Head of caudate nucleus (tissue), 42 donors: ENCODE results near the gene LTB4R2.

Source experiments
- DNase-seq, 42 donors: peaks; one replicate each; pipeline versions ENCODE4 v3.0.0 to v3.0.0-alpha.2; 2020 to 2021; ENCODE audit warnings: mixed read lengths in 7 of 42
- intact Hi-C: fragments of 100-400 bp; cut with DNase I; formaldehyde crosslinking; loops from one replicate; pipeline ENCODE4 v1.15.0; 2022

The LTB4R2 gene, protein sequence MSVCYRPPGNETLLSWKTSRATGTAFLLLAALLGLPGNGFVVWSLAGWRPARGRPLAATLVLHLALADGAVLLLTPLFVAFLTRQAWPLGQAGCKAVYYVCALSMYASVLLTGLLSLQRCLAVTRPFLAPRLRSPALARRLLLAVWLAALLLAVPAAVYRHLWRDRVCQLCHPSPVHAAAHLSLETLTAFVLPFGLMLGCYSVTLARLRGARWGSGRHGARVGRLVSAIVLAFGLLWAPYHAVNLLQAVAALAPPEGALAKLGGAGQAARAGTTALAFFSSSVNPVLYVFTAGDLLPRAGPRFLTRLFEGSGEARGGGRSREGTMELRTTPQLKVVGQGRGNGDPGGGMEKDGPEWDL

GRCh38 chr14:24309538-24310264 lies at the start of gene LTB4R2:
Gene LTB4R2 (plus strand): TSS chr14:24310140. CDS start chr14:24310665, 525 bp downstream.
- intact Hi-C loops = no loop called here
- no peak for DNase-seq

DNA sequence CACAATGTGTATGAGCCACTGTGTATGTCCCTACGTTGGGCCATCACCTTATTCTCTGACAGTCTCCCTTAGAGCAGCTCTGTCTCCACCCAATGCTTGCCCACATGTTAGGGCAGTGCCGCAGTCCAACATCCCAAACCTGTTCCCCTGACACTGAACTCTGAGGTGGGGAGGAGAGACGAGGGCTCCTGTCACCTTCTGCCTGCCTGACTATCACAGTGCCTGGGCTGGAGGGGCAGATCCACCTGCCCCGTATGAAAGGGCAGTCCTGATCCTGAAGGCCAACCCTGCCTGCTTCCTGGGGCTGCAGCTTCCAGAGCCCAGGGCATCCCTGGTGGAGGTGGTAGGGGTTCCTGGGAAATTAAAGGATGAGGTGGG lies 49.2 kb upstream of the LTB4R2 start:
- intact Hi-C loops = no loop called here

DNA sequence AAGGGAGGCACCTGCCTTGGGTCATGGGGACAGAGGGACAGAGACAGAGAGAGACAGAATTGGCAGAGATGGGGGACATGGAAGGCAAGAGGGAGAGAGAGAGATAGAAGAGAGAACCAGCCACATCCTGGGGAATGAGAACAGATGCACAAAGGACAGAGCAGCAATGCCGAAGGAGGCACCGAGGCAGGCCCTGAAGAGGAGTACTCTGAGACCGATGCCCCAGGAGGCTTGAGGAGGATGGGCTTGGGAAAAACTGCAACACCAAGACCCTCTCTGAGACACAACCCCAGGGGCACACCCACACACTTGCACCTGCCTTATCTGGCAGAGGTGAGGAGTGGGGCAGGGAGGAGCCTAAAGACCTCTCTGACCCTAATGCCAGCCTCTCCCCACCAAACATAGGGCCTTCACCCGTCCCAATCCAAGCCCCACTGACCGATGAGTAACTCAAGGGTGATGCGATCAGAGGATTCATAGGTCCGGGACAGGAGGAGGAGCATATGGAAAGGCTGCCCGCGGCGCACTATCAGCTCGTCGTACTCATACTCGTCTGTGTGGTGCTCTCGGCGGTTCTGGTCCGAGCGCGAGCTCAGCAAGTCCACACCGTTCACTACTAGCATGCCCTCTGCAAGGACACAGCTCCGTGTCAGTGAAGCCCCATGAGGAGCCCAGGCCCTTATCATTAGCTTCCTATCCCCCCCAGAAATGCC lies 48.5 kb upstream of the LTB4R2 start:
- no peak for DNase-seq
- intact Hi-C loops = no loop called here

More for the DNA sequence above, 49.2 kb upstream of the LTB4R2 start:
- DNase-seq = no peak

- DNase-seq = no peak
- intact Hi-C loops = no loop called here
Observed at GRCh38 chr14:24261969-24262327, 48.0 kb upstream of the LTB4R2 start.

DNA sequence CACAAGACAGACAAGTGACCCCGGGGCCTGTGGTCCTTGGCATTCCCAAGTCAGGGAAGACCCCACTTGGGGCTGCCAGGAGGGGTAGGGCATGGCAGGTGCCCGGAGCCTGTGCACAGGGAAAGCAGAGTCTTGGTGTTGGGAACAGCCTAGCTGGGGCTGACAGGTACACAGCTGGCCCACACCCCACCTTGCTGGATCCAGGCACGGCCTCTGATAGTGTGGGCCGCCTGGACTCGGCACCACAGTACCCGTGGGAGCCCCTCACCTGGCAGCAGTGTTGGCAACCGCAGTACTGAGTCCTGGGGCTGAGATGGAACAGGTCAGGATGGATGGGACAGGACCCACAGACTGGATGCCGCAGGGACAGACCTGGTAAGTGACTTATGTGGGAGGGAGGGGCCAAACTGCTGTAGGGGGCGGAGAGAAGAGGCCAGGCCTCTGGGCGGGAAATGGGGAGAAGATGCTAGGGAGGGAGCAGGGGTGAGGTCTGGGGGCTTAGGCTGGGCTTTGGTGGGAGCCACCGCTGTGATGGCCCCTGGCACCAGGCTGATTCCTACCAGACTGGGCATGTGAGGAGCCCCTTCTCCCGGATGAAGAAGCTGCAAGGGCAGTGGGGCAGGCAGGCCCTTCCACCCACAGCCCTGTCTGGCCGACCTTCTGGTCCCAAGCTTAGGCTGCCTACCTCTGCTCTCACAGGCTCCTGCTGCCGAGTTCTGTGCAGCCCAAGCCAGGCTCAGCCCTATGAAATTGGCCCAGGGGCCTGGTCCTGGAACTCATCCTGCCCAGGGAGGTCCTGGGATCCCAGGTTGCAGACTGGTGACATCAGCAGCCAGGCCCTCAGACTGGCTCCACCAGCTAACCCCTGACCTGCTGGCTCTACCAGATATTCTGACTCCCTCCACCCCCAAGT lies 46.9 kb upstream of the LTB4R2 start, which contains the start of gene TGM1:
TSS of gene TGM1 (minus strand) at position 357 of the 913 bp plus-strand sequence. CDS start 825 bp downstream, outside the sequence.
- intact Hi-C loops = no loop called here
- no peak for DNase-seq

DNA sequence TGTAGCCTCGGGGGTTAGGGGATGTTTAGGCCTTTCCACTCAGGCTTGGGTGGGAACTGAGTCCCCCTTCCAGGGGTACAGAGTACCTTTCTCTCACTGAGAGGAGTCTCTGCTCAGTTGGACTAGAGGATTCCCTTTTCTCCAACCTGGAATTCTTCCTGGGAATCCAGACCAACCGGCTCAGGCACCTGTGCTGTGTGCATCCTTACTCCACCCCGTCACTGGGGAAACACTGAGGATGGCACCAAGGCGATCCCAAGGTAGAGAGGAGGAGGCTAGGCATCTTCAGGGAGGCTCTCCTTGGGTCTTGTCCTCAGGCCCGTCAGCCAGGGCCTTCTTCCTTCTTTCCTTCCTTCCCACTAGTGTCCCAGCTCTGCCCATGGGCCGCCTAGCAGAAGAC lies 46.1 kb upstream of the LTB4R2 start:
- DNase-seq = no peak
- intact Hi-C loops = no loop called here

GRCh38 chr14:24264298-24264697 lies 45.6 kb upstream of the LTB4R2 start:
- intact Hi-C loops = no loop called here
- DNase-seq = no peak

- intact Hi-C loops = no loop called here
- no peak for DNase-seq
Observed at GRCh38 chr14:24266344-24267244, 43.3 kb upstream of the LTB4R2 start.

GRCh38 chr14:24267516-24267915 lies 42.4 kb upstream of the LTB4R2 start:
- intact Hi-C loops = no loop called here
- DNase-seq = no peak

- DNase-seq = no peak
- intact Hi-C loops = no loop called here
Observed at GRCh38 chr14:24268225-24268624, 41.7 kb upstream of the LTB4R2 start.

GRCh38 chr14:24269368-24269767 lies 40.6 kb upstream of the LTB4R2 start:
- intact Hi-C loops = no loop called here
- no peak for DNase-seq

DNA sequence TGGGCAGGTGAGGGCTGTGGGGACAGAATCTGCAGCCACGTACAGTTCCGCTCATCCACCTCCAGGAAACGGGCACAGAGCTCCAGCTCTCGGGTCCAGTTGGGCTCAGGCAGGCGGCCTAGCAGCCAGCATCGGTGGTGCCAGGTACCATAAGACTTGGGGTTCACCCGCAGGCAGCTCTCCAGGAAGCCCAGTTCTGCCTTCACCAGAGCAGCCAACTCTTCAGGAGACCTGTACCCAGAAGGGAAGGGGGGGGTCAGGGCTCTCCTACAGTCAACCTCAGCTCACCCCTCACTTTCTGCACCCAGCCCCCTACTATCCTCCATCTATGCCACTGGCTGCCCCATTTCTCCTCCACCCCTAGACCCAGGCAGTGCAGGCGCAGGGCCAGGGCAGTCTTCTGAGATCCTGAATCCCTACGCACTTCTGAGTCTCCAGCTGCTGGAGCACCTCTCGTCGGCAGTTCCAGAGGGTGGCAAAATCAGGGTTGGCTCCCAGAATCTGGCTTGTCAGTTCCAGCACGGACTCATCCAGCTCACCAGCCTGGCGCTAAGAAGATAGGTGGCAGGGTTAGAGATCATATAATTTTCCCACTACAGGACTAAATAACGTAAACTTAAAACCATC lies 39.9 kb upstream of the LTB4R2 start:
- no peak for DNase-seq
- intact Hi-C loops = no loop called here

DNA sequence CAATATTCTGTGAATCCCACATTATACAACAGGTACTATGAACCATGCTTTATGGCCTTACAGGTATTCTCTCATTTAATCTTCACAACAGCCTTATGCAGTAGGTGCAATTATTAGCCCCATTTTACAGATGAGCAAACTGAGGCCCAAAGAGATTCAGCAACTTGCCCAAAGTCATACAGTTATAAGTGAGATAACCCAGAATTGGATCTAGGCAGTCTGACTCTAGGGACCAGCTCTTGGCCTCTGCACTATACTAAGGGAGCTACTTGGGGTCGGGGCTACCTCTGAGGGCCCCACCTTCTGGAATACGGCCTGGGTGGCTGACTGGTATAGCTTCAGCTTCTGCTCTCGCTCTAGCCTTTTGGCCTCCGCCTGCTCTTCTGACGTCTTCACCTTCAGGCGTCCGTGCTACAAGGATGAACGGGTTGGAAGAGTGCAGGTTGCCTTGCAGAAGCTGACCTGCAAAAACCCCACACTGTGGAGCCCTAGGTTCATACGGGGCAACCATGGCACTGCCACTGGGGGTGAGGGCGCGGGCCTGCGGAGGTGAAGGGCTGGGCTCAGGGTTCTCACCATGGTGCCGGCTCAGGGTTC lies 39.3 kb upstream of the LTB4R2 start:
- no peak for DNase-seq
- intact Hi-C loops = no loop called here

DNA sequence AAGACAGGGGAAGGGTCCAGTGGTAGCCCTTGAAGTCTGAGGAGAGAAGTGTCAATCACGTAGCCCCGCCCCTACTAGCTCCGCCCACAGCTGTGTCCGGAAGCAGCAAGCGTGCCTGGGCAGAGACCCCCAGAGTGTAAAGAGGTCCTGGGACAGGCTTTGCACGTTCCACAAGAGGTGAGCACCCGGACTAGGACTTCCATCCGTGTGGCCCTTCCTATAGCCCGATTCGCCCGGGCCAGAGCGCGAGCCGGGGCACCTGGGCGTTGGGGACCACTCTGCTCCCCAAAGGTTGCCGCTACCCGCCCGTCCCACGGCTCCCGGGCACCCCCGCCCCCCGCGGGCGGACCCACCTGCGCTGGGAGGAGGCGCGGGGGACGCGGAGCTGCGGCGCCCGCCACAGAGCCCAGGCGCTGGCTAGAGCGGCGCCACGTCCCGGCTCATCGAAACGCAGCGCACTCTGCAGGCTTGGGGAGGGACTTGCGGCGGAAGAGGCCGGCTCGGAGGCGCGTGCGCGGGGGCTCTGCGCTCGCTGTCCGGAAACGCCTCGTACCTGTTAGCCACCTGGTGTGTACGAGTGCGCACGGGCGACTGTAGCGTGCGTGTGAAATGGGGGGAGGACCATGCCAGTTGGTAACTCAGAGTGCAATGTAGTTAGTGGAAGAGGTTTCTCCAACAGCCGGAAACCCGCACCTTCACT lies 38.7 kb upstream of the LTB4R2 start, which contains the start of gene RABGGTA:
TSS of gene RABGGTA (minus strand) at position 464 of the 700 bp plus-strand sequence. CDS start 482 bp downstream, outside the sequence.
- intact Hi-C loops = no loop called here

DNA sequence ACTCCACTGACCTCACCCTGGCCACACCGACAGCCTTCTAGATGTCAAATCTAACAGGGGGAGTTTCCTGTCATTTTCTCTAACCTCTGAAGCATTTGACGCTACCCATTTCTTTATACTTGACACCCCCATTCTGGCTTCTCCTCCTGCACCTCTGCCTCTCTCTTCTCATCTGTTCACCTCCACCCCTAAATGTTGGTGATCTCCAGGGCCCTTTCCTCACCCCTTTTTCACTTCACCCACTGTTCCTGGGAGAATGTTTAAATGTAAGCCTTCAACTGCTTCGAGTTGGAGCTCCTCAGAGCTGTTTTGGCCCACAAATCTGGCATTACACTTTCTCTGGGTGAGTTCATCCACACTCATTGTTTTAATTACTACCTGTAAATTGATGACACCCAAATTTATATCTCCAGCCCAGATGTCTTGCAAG lies 38.1 kb upstream of the LTB4R2 start:
- no peak for DNase-seq
- intact Hi-C loops = no loop called here

More for the DNA sequence above, 38.7 kb upstream of the LTB4R2 start, which contains the start of gene RABGGTA:
- DNase-seq = peak; percentile 63 to 94 (median 86)

- intact Hi-C loops = no loop called here
- no peak for DNase-seq
Observed at GRCh38 chr14:24272467-24272866, 37.5 kb upstream of the LTB4R2 start.
